Prostate gland (tissue), 2 donors: ENCODE results near the gene ADAT3. TPM values are rescaled to one million over a fixed set of nuclear protein-coding genes. Genes with fewer than 3 reads are reported as not detected.

Experiments used
- DNase-seq: peaks from one replicate; pipeline ENCODE4 v3.0.0-alpha.2; 2019; ENCODE audit warnings: low spot score
- H3K27ac ChIP-seq, 2 donors: fragments of 200-600 bp; sonication (generic); 2 replicates each; pipeline ENCODE4 v1.5.1; 2017 to 2019
- H3K27me3 ChIP-seq: fragments of 200-600 bp; sonication (generic); replicated peaks from 2 replicates; pipeline ENCODE4 v1.5.1; 2019; ENCODE audit not compliant: insufficient read depth
- H3K36me3 ChIP-seq, 2 donors: fragments of 200-600 bp; sonication (generic); 1 replicate in 1 of 2; 2 replicates in 1 of 2; pipeline versions ENCODE4 v1.5.1 to v1.8.1; 2017 to 2019
- H3K4me1 ChIP-seq: fragments of 200-600 bp; sonication (generic); replicated peaks from 2 replicates; pipeline ENCODE4 v1.5.1; 2019
- H3K4me3 ChIP-seq, 2 donors: fragments of 200-600 bp; sonication (generic); 2 replicates each; pipeline ENCODE4 v1.5.1; 2017 to 2019
- H3K9me3 ChIP-seq: fragments of 200-600 bp; sonication (generic); 2 replicates; pipeline ENCODE4 v1.5.1; 2017
- CTCF ChIP-seq, 4 experiments: fragments of 200-600 bp in 2 of 4; fragments of 450-650 bp in 2 of 4; sonication (generic) in 2 of 4; IDR thresholded peaks; 1 replicate in 3 of 4; 2 replicates in 1 of 4; pipeline ENCODE4 v1.5.1; 2016 to 2019; ENCODE audit warnings: antibody characterized with exemption in 4 of 4, mild to moderate bottlenecking in 2 of 4, moderate library complexity in 2 of 4
- POLR2A ChIP-seq: fragments of 450-650 bp; IDR thresholded peaks from one replicate; pipeline ENCODE4 v1.6.1; 2016; ENCODE audit warnings: antibody characterized with exemption, mild to moderate bottlenecking
- POLR2AphosphoS5 ChIP-seq: sonication (generic); formaldehyde crosslinking; IDR thresholded peaks from one replicate; pipeline ENCODE4 v1.6.1; 2017; ENCODE audit warnings: antibody characterized with exemption
- WGBS: methylation state at CpG from one replicate; pipeline ENCODE4 v1.1.5; 2018; 5-methylcytosine and 5-hydroxymethylcytosine counted together
- intact Hi-C: fragments of 100-400 bp; cut with DNase I; formaldehyde crosslinking; loops from one replicate; pipeline ENCODE4 v1.14.2; 2022
- total RNA-seq, 2 donors: library from RNA; depleted of rRNA; stranded (reverse); fragments of >200 nt; gene quantifications; one replicate each; pipeline ENCODE4 v1.1.0, GENCODE V29; 2016

The ADAT3 gene
- total RNA-seq, 2 donors from 2014 or later, result 17.3 to 25.1 TPM

- TF ChIP-seq POLR2A (no peak), CTCF (IDR thresholded peaks at IDR 0.05) (no peak), POLR2AphosphoS5 (no peak)
- H3K9me3 ChIP-seq, result no peaks in the 10 kb centered on the region
- H3K4me3 ChIP-seq, result no peak overlapping the region
- intact Hi-C loops, result no loop called here
- no peaks in the 10 kb centered on the region for H3K4me1 ChIP-seq
- H3K36me3 ChIP-seq, result peaks cover 8 to 22% of the 10 kb centered on the region in 2 donors
- no peaks in the 10 kb centered on the region for H3K27me3 ChIP-seq
- WGBS, result 96% methylated on average over 13 of the region's 19 CpGs
- DNase-seq, result no peak
- H3K27ac ChIP-seq, result no peak overlapping the region
Measured at GRCh38 chr19:1921326-1921725, 16.1 kb downstream of the ADAT3 start.

GRCh38 chr19:1921825-1922224 lies 16.6 kb downstream of the ADAT3 start:
- 95% methylated on average over 15 of the region's 15 CpGs for WGBS
- intact Hi-C loops, result no loop called here
- no peaks in the 10 kb centered on the region for H3K4me1 ChIP-seq
- DNase-seq, result no peak
- no peaks in the 10 kb centered on the region for H3K27me3 ChIP-seq
- H3K4me3 ChIP-seq, result no peak overlapping the region
- H3K36me3 ChIP-seq, result peaks cover 8 to 22% of the 10 kb centered on the region in 2 donors
- TF ChIP-seq POLR2A, result no peak
- TF ChIP-seq CTCF (IDR thresholded peaks at IDR 0.05), result no peak
- no peaks in the 10 kb centered on the region for H3K9me3 ChIP-seq
- no peak overlapping the region for H3K27ac ChIP-seq

GRCh38 chr19:1922803-1923202 lies 17.6 kb downstream of the ADAT3 start:
- intact Hi-C loops, result no loop called here
- H3K27me3 ChIP-seq, result no peaks in the 10 kb centered on the region
- H3K4me3 ChIP-seq, result no peak overlapping the region
- H3K27ac ChIP-seq, result no peak overlapping the region
- peaks cover 8 to 22% of the 10 kb centered on the region in 2 donors for H3K36me3 ChIP-seq
- H3K9me3 ChIP-seq, result no peaks in the 10 kb centered on the region
- DNase-seq, result no peak
- WGBS, result 92% methylated on average over 21 of the region's 23 CpGs
- TF ChIP-seq POLR2A (no peak), POLR2AphosphoS5 (no peak), CTCF (IDR thresholded peaks at IDR 0.05) (no peak)
- no peaks in the 10 kb centered on the region for H3K4me1 ChIP-seq

GRCh38 chr19:1923319-1923718 lies 18.1 kb downstream of the ADAT3 start:
- Histone ChIP-seq H3K4me1 (no peaks in the 10 kb centered on the region), H3K36me3 (peaks cover 4 to 17% of the 10 kb centered on the region in 2 donors), H3K4me3 (no peak overlapping the region), H3K27me3 (no peaks in the 10 kb centered on the region), H3K9me3 (no peaks in the 10 kb centered on the region), H3K27ac (no peak overlapping the region)
- 92% methylated on average over 8 of the region's 8 CpGs for WGBS
- no peak for TF ChIP-seq POLR2AphosphoS5
- no peak for TF ChIP-seq POLR2A
- no peak for TF ChIP-seq CTCF (IDR thresholded peaks at IDR 0.05)
- intact Hi-C loops, result no loop called here
- DNase-seq, result no peak

GRCh38 chr19:1924320-1924961 lies 19.2 kb downstream of the ADAT3 start:
- TF ChIP-seq CTCF (IDR thresholded peaks at IDR 0.05), result no peak
- TF ChIP-seq POLR2AphosphoS5, result no peak
- intact Hi-C loops, result no loop called here
- H3K9me3 ChIP-seq, result no peaks in the 10 kb centered on the region
- no peaks in the 10 kb centered on the region for H3K4me1 ChIP-seq
- no peak overlapping the region for H3K4me3 ChIP-seq
- H3K27me3 ChIP-seq, result no peaks in the 10 kb centered on the region
- H3K36me3 ChIP-seq, result peaks cover 4 to 17% of the 10 kb centered on the region in 2 donors
- WGBS, result 92% methylated on average over 33 of the region's 35 CpGs
- DNase-seq, result no peak
- no peak overlapping the region for H3K27ac ChIP-seq
